Liver (tissue), 9 donors: ENCODE results near the gene PCDHGC4. TPM values are rescaled to one million over a fixed set of nuclear protein-coding genes. Genes with fewer than 3 reads are reported as not detected.

Source experiments
- DNase-seq: peaks from one replicate; pipeline ENCODE4 v3.0.0-alpha.2; 2017; ENCODE audit warnings: low spot score
- H3K27ac ChIP-seq, 2 donors: one replicate each; pipeline ENCODE4 v1.7.0; 2013; ENCODE audit warnings: inconsistent platforms in 2 of 2, low read length in 2 of 2, control low read depth in 1 of 2, low read depth in 1 of 2, mild to moderate bottlenecking in 1 of 2
- H3K27me3 ChIP-seq, 4 donors: one replicate each; pipeline versions ENCODE4 v1.6.1 to v1.7.0; 2013; ENCODE audit warnings: low read length in 3 of 4, inconsistent platforms in 1 of 4, mild to moderate bottlenecking in 1 of 4, moderate library complexity in 1 of 4; ENCODE audit not compliant: control insufficient read depth in 4 of 4, insufficient read depth in 4 of 4
- H3K36me3 ChIP-seq, 4 donors: one replicate each; pipeline versions ENCODE4 v1.6.1 to v1.7.0; 2013; ENCODE audit warnings: low read length in 3 of 4, mild to moderate bottlenecking in 3 of 4, low read depth in 1 of 4, moderate library complexity in 1 of 4; ENCODE audit not compliant: control insufficient read depth in 4 of 4, insufficient read depth in 3 of 4
- H3K4me1 ChIP-seq, 4 donors: one replicate each; pipeline versions ENCODE4 v1.6.1 to v1.7.0; 2013; ENCODE audit warnings: low read length in 3 of 4, mild to moderate bottlenecking in 3 of 4, moderate library complexity in 1 of 4; ENCODE audit not compliant: control insufficient read depth in 4 of 4, insufficient read depth in 4 of 4
- H3K4me3 ChIP-seq, 3 donors: one replicate each; pipeline versions ENCODE4 v1.6.1 to v1.7.0; 2013; ENCODE audit warnings: low read length in 3 of 3, control low read depth in 1 of 3, low read depth in 1 of 3, mild to moderate bottlenecking in 1 of 3
- H3K9ac ChIP-seq, 2 donors: one replicate each; pipeline ENCODE4 v1.7.0; 2013; ENCODE audit warnings: low read length in 2 of 2, mild to moderate bottlenecking in 2 of 2, moderate library complexity in 2 of 2, control low read depth in 1 of 2, low read depth in 1 of 2
- H3K9me3 ChIP-seq, 4 donors: one replicate each; pipeline versions ENCODE4 v1.6.1 to v1.7.0; 2013; ENCODE audit warnings: low read length in 3 of 4; ENCODE audit not compliant: control insufficient read depth in 4 of 4
- HNF4A ChIP-seq, 2 donors: conservative IDR thresholded peaks; 2 replicates each; pipeline ENCODE4 v1.6.1; 2016; ENCODE audit warnings: antibody characterized with exemption in 2 of 2, mild to moderate bottlenecking in 2 of 2
- RAD21 ChIP-seq, 2 donors: IDR thresholded peaks; 2 replicates each; pipeline ENCODE4 v1.6.1; 2016; ENCODE audit warnings: antibody characterized with exemption in 2 of 2, mild to moderate bottlenecking in 2 of 2
- WGBS: extraction: QIAGEN DNeasy Blood & Tissue Kit; methylation state at CpG from one replicate; pipeline ENCODE4 v1.1.7; 2013; 5-methylcytosine and 5-hydroxymethylcytosine counted together
- polyA plus RNA-seq, 2 donors: library from polyadenylated mRNA; stranded (reverse) in 1 of 2; unstranded in 1 of 2; fragments of 200-250 nt in 1 of 2; fragments of >200 nt in 1 of 2; fragmentation: Nextera tagmentation in 1 of 2; extraction: Ambion mirVana in 1 of 2; gene quantifications; one replicate each; pipeline versions ENCODE4 v1.2.1 to v1.2.3, GENCODE V29; 2013 to 2015
- total RNA-seq, 2 donors: library from RNA; depleted of rRNA; stranded (reverse); fragments of >200 nt; gene quantifications; one replicate each; pipeline ENCODE4 v1.2.3, GENCODE V29; 2014
- donor health status: healthy.
- donor health status: healthy.
- donor health status: healthy.
- donor health status: healthy.
- donor health status: healthy.

Gene PCDHGC4
- total and polyA plus RNA-seq, 4 donors = 0.33 to 1.4 TPM; not detected in 2

DNA sequence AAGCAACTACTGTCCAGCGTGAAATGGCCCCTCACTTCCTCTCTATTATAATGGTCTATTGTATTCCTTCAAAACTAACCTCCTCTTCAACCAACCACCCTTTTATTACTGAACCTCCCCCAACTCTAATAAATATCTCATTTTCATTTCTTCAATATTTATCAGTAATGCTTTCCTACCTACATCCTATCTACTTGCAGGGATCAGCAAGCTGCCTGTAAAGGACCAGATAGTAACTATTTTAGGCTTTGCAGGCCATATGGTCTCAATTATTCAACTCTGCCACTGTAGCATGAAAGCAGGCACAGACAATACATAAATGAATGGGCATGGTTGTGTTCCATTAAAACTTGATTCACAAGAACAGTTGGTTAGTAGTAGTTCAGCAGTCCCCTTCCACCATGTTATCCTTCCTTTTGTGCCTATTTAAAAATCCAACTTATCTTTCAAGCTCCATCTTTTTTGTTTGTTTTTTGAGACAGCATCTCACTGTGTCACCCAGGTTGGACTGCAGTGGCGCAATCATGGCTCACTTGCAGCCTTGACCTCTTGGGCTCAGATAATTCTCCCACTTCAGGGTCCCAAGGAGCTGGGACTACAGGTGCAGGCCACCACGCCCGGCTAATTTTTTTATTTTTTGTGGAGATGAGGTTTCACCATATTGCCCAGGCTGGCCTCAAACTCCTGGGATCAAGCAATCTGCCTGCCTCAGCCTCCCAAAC is 49.8 kb downstream of the PCDHGC4 start:
- Histone ChIP-seq H3K36me3 (peaks cover 8 to 29% (median 19%) of the 10 kb centered on the region in 4 donors), H3K9ac (no peak overlapping the region), H3K27ac (no peak overlapping the region), H3K4me3 (no peak overlapping the region), H3K4me1 (peaks cover 0 to 8% (median 5%) of the 10 kb centered on the region in 4 donors), H3K27me3 (no peaks in the 10 kb centered on the region), H3K9me3 (no peaks in the 10 kb centered on the region)
- no peak for TF ChIP-seq RAD21 (IDR thresholded peaks at IDR 0.05)
- TF ChIP-seq HNF4A (conservative IDR thresholded peaks at IDR 0.05) = peak in 1 of 2 donors; percentile 10
- WGBS = 94% methylated on average over 4 of the region's 4 CpGs
- DNase-seq = no peak

Other genes with a start within 250 kb of the PCDHGC4 start
- under 1 TPM; 0.28 to 0.59 TPM for gene PCDHB15, start 239.6 kb upstream of the PCDHGC4 start, total RNA-seq
- under 1 TPM; 0.21 to 0.52 TPM for gene PCDHB15, start 239.6 kb upstream of the PCDHGC4 start, polyA plus RNA-seq
- gene SLC25A2, start 181.0 kb upstream of the PCDHGC4 start, total RNA-seq = under 1 TPM; 0.19 to 0.42 TPM
- gene SLC25A2, start 181.0 kb upstream of the PCDHGC4 start, polyA plus RNA-seq = not detected
- 10 to 100 TPM; 25.7 to 36.3 TPM for gene TAF7, start 164.2 kb upstream of the PCDHGC4 start, total RNA-seq
- 10 to 100 TPM; 23.5 to 30.8 TPM for gene TAF7, start 164.2 kb upstream of the PCDHGC4 start, polyA plus RNA-seq
- gene PCDHGA1, start 154.5 kb upstream of the PCDHGC4 start, total RNA-seq = under 1 TPM; 0.05 to 0.08 TPM
- under 1 TPM in 1 of 2 donors, not detected in 1; 0.05 TPM for gene PCDHGA1, start 154.5 kb upstream of the PCDHGC4 start, polyA plus RNA-seq
- under 1 TPM; 0.23 to 0.42 TPM for gene PCDHGA2, start 146.3 kb upstream of the PCDHGC4 start, total RNA-seq
- under 1 TPM; 0.26 to 0.46 TPM for gene PCDHGA2, start 146.3 kb upstream of the PCDHGC4 start, polyA plus RNA-seq
- under 1 TPM; 0.09 to 0.59 TPM for gene PCDHGA3, start 141.2 kb upstream of the PCDHGC4 start, total RNA-seq
- under 1 TPM; 0.25 to 0.32 TPM for gene PCDHGA3, start 141.2 kb upstream of the PCDHGC4 start, polyA plus RNA-seq
- under 1 TPM; 0.14 to 0.75 TPM for gene PCDHGB1, start 134.9 kb upstream of the PCDHGC4 start, total RNA-seq
- under 1 TPM; 0.10 to 0.11 TPM for gene PCDHGB1, start 134.9 kb upstream of the PCDHGC4 start, polyA plus RNA-seq
- under 1 TPM; 0.23 to 0.92 TPM for gene PCDHGA4, start 130.0 kb upstream of the PCDHGC4 start, total RNA-seq
- gene PCDHGA4, start 130.0 kb upstream of the PCDHGC4 start, polyA plus RNA-seq = under 1 TPM; 0.15 to 0.21 TPM
- gene PCDHGB2, start 125.0 kb upstream of the PCDHGC4 start, total RNA-seq = 1 to 10 TPM in 1 of 2 donors, under 1 TPM in 1; 0.47 to 1.0 TPM
- gene PCDHGB2, start 125.0 kb upstream of the PCDHGC4 start, polyA plus RNA-seq = under 1 TPM in 1 of 2 donors, not detected in 1; 0.28 TPM
- under 1 TPM; 0.09 to 0.50 TPM for gene PCDHGA5, start 120.9 kb upstream of the PCDHGC4 start, total RNA-seq
- under 1 TPM; 0.04 to 0.08 TPM for gene PCDHGA5, start 120.9 kb upstream of the PCDHGC4 start, polyA plus RNA-seq
- 1 to 10 TPM in 1 of 2 donors, under 1 TPM in 1; 0.37 to 1.2 TPM for gene PCDHGB3, start 114.8 kb upstream of the PCDHGC4 start, total RNA-seq
- under 1 TPM in 1 of 2 donors, not detected in 1; 0.07 TPM for gene PCDHGB3, start 114.8 kb upstream of the PCDHGC4 start, polyA plus RNA-seq
- under 1 TPM; 0.37 to 0.67 TPM for gene PCDHGA6, start 111.1 kb upstream of the PCDHGC4 start, total RNA-seq
- gene PCDHGA6, start 111.1 kb upstream of the PCDHGC4 start, polyA plus RNA-seq = under 1 TPM; 0.08 to 0.18 TPM
- gene PCDHGA7, start 102.3 kb upstream of the PCDHGC4 start, total RNA-seq = under 1 TPM; 0.19 to 0.67 TPM
- under 1 TPM; 0.21 TPM for gene PCDHGA7, start 102.3 kb upstream of the PCDHGC4 start, polyA plus RNA-seq
- 1 to 10 TPM; 1.7 to 2.8 TPM for gene PCDHGB4, start 97.3 kb upstream of the PCDHGC4 start, total RNA-seq
- 1 to 10 TPM in 1 of 2 donors, under 1 TPM in 1; 0.76 to 1.4 TPM for gene PCDHGB4, start 97.3 kb upstream of the PCDHGC4 start, polyA plus RNA-seq
- gene PCDHGA8, start 92.4 kb upstream of the PCDHGC4 start, total RNA-seq = under 1 TPM; 0.14 to 0.75 TPM
- under 1 TPM; 0.02 to 0.13 TPM for gene PCDHGA8, start 92.4 kb upstream of the PCDHGC4 start, polyA plus RNA-seq
- 1 to 10 TPM; 2.5 to 3.8 TPM for gene PCDHGB5, start 87.1 kb upstream of the PCDHGC4 start, total RNA-seq
- 1 to 10 TPM in 1 of 2 donors, under 1 TPM in 1; 0.76 to 2.0 TPM for gene PCDHGB5, start 87.1 kb upstream of the PCDHGC4 start, polyA plus RNA-seq
- gene PCDHGA9, start 82.3 kb upstream of the PCDHGC4 start, total RNA-seq = 1 to 10 TPM in 1 of 2 donors, under 1 TPM in 1; 0.51 to 2.8 TPM
- under 1 TPM; 0.11 to 0.63 TPM for gene PCDHGA9, start 82.3 kb upstream of the PCDHGC4 start, polyA plus RNA-seq
- gene PCDHGB6, start 77.0 kb upstream of the PCDHGC4 start, total RNA-seq = 1 to 10 TPM; 1.4 to 2.8 TPM
- 1 to 10 TPM in 1 of 2 donors, under 1 TPM in 1; 0.53 to 1.8 TPM for gene PCDHGB6, start 77.0 kb upstream of the PCDHGC4 start, polyA plus RNA-seq
- 1 to 10 TPM; 2.0 to 3.9 TPM for gene PCDHGA10, start 72.0 kb upstream of the PCDHGC4 start, total RNA-seq
- 1 to 10 TPM; 1.2 to 1.3 TPM for gene PCDHGA10, start 72.0 kb upstream of the PCDHGC4 start, polyA plus RNA-seq
- 1 to 10 TPM; 1.6 to 3.1 TPM for gene PCDHGB7, start 67.4 kb upstream of the PCDHGC4 start, total RNA-seq
- under 1 TPM; 0.74 to 0.78 TPM for gene PCDHGB7, start 67.4 kb upstream of the PCDHGC4 start, polyA plus RNA-seq
- 1 to 10 TPM in 1 of 2 donors, under 1 TPM in 1; 0.75 to 2.5 TPM for gene PCDHGA11, start 64.0 kb upstream of the PCDHGC4 start, total RNA-seq
- under 1 TPM; 0.22 to 0.25 TPM for gene PCDHGA11, start 64.0 kb upstream of the PCDHGC4 start, polyA plus RNA-seq
- 1 to 10 TPM in 1 of 2 donors, under 1 TPM in 1; 0.37 to 1.9 TPM for gene PCDHGA12, start 54.5 kb upstream of the PCDHGC4 start, total RNA-seq
- under 1 TPM; 0.39 to 0.74 TPM for gene PCDHGA12, start 54.5 kb upstream of the PCDHGC4 start, polyA plus RNA-seq
- 1 to 10 TPM; 3.7 to 5.7 TPM for gene PCDHGC3, start 9.1 kb upstream of the PCDHGC4 start, total RNA-seq
- gene PCDHGC3, start 9.1 kb upstream of the PCDHGC4 start, polyA plus RNA-seq = 10 to 100 TPM in 1 of 2 donors, 1 to 10 TPM in 1; 6.8 to 11.0 TPM
- 1 to 10 TPM in 1 of 2 donors, under 1 TPM in 1; 0.19 to 1.1 TPM for gene PCDHGC5, start 4.1 kb downstream of the PCDHGC4 start, total RNA-seq
- under 1 TPM in 1 of 2 donors, not detected in 1; 0.02 TPM for gene PCDHGC5, start 4.1 kb downstream of the PCDHGC4 start, polyA plus RNA-seq
- 10 to 100 TPM; 51.5 to 73.9 TPM for gene DIAPH1, start 134.0 kb downstream of the PCDHGC4 start, total RNA-seq
- 10 to 100 TPM; 67.8 to 74.7 TPM for gene DIAPH1, start 134.0 kb downstream of the PCDHGC4 start, polyA plus RNA-seq
- 10 to 100 TPM; 42.3 to 45.3 TPM for gene HDAC3, start 151.8 kb downstream of the PCDHGC4 start, total RNA-seq
- 10 to 100 TPM; 20.1 to 28.0 TPM for gene HDAC3, start 151.8 kb downstream of the PCDHGC4 start, polyA plus RNA-seq
- gene RELL2, start 152.0 kb downstream of the PCDHGC4 start, total RNA-seq = 1 to 10 TPM in 1 of 2 donors, under 1 TPM in 1; 0.47 to 1.3 TPM
- gene RELL2, start 152.0 kb downstream of the PCDHGC4 start, polyA plus RNA-seq = 1 to 10 TPM in 1 of 2 donors, under 1 TPM in 1; 0.61 to 1.2 TPM
- gene FCHSD1, start 166.4 kb downstream of the PCDHGC4 start, total RNA-seq = 1 to 10 TPM; 2.4 to 6.4 TPM
- gene FCHSD1, start 166.4 kb downstream of the PCDHGC4 start, polyA plus RNA-seq = 1 to 10 TPM; 1.3 to 2.1 TPM
- 1 to 10 TPM; 1.9 to 4.7 TPM for gene ARAP3, start 197.2 kb downstream of the PCDHGC4 start, total RNA-seq
- gene ARAP3, start 197.2 kb downstream of the PCDHGC4 start, polyA plus RNA-seq = 1 to 10 TPM; 1.6 to 2.3 TPM